SK-N-SH treated with all-trans-retinoic acid at 6 μM for 48 hours (cell line): ENCODE measurements around the gene OR2Y1.

Source experiments
- PATZ1 ChIP-seq: fragments of 250-450 bp; sonication (Bioruptor Pico); IDR thresholded peaks from 2 replicates; pipeline ENCODE4 v1.8.0; 2020; ENCODE audit warnings: mild to moderate bottlenecking, moderate library complexity, borderline replicate concordance
- TOX ChIP-seq: fragments of 250-450 bp; sonication (Bioruptor Pico); IDR thresholded peaks from 2 replicates; pipeline ENCODE4 v1.8.0; 2021; ENCODE audit warnings: mild to moderate bottlenecking, moderate library complexity, borderline replicate concordance

- TF ChIP-seq PATZ1 (CRISPR knock-in tag) (no peak), TOX (no peak)
Measured at GRCh38 chr5:180742727-180743126, 2.9 kb upstream of the OR2Y1 start.
